Nephron progenitor cell (in vitro differentiated cells): ENCODE results near the gene OPALIN.

ENCODE experiments used
- DNase-seq: peaks from one replicate; pipeline ENCODE4 v3.0.0; 2021
- H3K27ac Mint-ChIP-seq: 2 replicates; pipeline ENCODE4 v1.8.0; 2021; ENCODE audit warnings: mild to moderate bottlenecking, moderate library complexity, mixed read lengths
- H3K27me3 Mint-ChIP-seq: 2 replicates; pipeline ENCODE4 v1.8.0; 2021; ENCODE audit warnings: mild to moderate bottlenecking, low read depth, mixed read lengths; ENCODE audit not compliant: poor library complexity
- H3K36me3 Mint-ChIP-seq: 2 replicates; pipeline ENCODE4 v1.8.0; 2021; ENCODE audit warnings: low read depth, mixed read lengths
- H3K4me1 Mint-ChIP-seq: 2 replicates; pipeline ENCODE4 v1.8.0; 2021; ENCODE audit warnings: mixed read lengths
- H3K4me3 Mint-ChIP-seq: 2 replicates; pipeline ENCODE4 v1.8.0; 2021; ENCODE audit warnings: mild to moderate bottlenecking, moderate library complexity, mixed read lengths
- H3K9me3 Mint-ChIP-seq: 2 replicates; pipeline ENCODE4 v1.8.0; 2021; ENCODE audit warnings: mild to moderate bottlenecking, moderate library complexity, mixed read lengths
- CTCF ChIP-seq: fragments of 200-600 bp; sonication (generic); IDR thresholded peaks from 2 replicates; pipeline ENCODE4 v1.5.0; 2021; ENCODE audit warnings: antibody characterized with exemption

The OPALIN gene

GRCh38 chr10:96370584-96371157 lies 11.9 kb upstream of the OPALIN start:
- Mint-ChIP-seq H3K27me3 (peaks cover 8% of the 10 kb centered on the region), H3K4me3 (no peak overlapping the region), H3K9me3 (no peaks in the 10 kb centered on the region), H3K36me3 (no peaks in the 10 kb centered on the region), H3K4me1 (peaks cover 14% of the 10 kb centered on the region), H3K27ac (no peak overlapping the region)
- peak; percentile 71 for DNase-seq
- TF ChIP-seq CTCF: peak; percentile 86

- no peak overlapping the region for H3K4me3 Mint-ChIP-seq
- H3K27me3 Mint-ChIP-seq: peaks cover 8% of the 10 kb centered on the region
- H3K9me3 Mint-ChIP-seq: no peaks in the 10 kb centered on the region
- DNase-seq: no peak
- H3K4me1 Mint-ChIP-seq: peaks cover 10% of the 10 kb centered on the region
- H3K27ac Mint-ChIP-seq: no peak overlapping the region
- TF ChIP-seq CTCF: no peak
- H3K36me3 Mint-ChIP-seq: no peaks in the 10 kb centered on the region
Observed at GRCh38 chr10:96369890-96370583, 11.2 kb upstream of the OPALIN start.

- Mint-ChIP-seq H3K27me3 (peaks cover 3% of the 10 kb centered on the region), H3K27ac (no peak overlapping the region), H3K4me3 (no peak overlapping the region), H3K9me3 (no peaks in the 10 kb centered on the region), H3K36me3 (no peaks in the 10 kb centered on the region), H3K4me1 (no peaks in the 10 kb centered on the region)
- no peak for TF ChIP-seq CTCF
- DNase-seq: no peak
Observed at GRCh38 chr10:96368971-96369370, 10.2 kb upstream of the OPALIN start.

- Mint-ChIP-seq H3K4me3 (no peak overlapping the region), H3K9me3 (peaks cover 3% of the 10 kb centered on the region), H3K4me1 (no peaks in the 10 kb centered on the region), H3K27me3 (no peaks in the 10 kb centered on the region), H3K36me3 (no peaks in the 10 kb centered on the region), H3K27ac (no peak overlapping the region)
- TF ChIP-seq CTCF: no peak
- no peak for DNase-seq
Observed at GRCh38 chr10:96367470-96367869, 8.7 kb upstream of the OPALIN start.

GRCh38 chr10:96366508-96366907 lies 7.7 kb upstream of the OPALIN start:
- Mint-ChIP-seq H3K27ac (no peak overlapping the region), H3K9me3 (peaks cover 3% of the 10 kb centered on the region), H3K36me3 (no peaks in the 10 kb centered on the region), H3K4me3 (no peak overlapping the region), H3K4me1 (no peaks in the 10 kb centered on the region), H3K27me3 (no peaks in the 10 kb centered on the region)
- no peak for DNase-seq
- no peak for TF ChIP-seq CTCF

- no peak overlapping the region for H3K4me3 Mint-ChIP-seq
- H3K27ac Mint-ChIP-seq: no peak overlapping the region
- H3K36me3 Mint-ChIP-seq: no peaks in the 10 kb centered on the region
- H3K27me3 Mint-ChIP-seq: no peaks in the 10 kb centered on the region
- no peak for TF ChIP-seq CTCF
- peaks cover 1% of the 10 kb centered on the region for H3K4me1 Mint-ChIP-seq
- DNase-seq: no peak
- peaks cover 3% of the 10 kb centered on the region for H3K9me3 Mint-ChIP-seq
Observed at GRCh38 chr10:96365571-96365970, 6.8 kb upstream of the OPALIN start.
